Keratinocyte (primary cell): ENCODE measurements around the gene LMCD1.

Experiments used
- CTCF ChIP-seq, 3 experiments: IDR thresholded peaks in 1 of 3; conservative IDR thresholded peaks in 1 of 3; optimal IDR thresholded peaks in 1 of 3; 2 replicates in 2 of 3; 3 replicates in 1 of 3; pipeline versions ENCODE3 to v1.5.1; 2011; ENCODE audit warnings: low read length in 3 of 3, mild to moderate bottlenecking in 3 of 3, moderate library complexity in 2 of 3, control low read depth in 1 of 3, inconsistent platforms in 1 of 3; ENCODE audit not compliant: insufficient read depth in 2 of 3; ENCODE audit errors: extremely low read depth in 1 of 3
- EZH2 ChIP-seq: IDR thresholded peaks from one replicate; pipeline ENCODE4 v1.6.1; 2012; ENCODE audit warnings: inconsistent platforms, mild to moderate bottlenecking, low read length, moderate library complexity

- no peak for TF ChIP-seq CTCF (optimal IDR thresholded peaks at IDR 0.05 in 1 of 3, IDR thresholded peaks at IDR 0.05 in 1 of 3, conservative IDR thresholded peaks at IDR 0.05 in 1 of 3; ENCODE audit: extremely low read depth in 1 of 3, insufficient read depth in 2 of 3, low read length in 3 of 3)
- TF ChIP-seq EZH2 = no peak
These were observed 54.8 kb downstream of the LMCD1 start for GRCh38 chr3:8556473-8556869.
